Measurements from ENCODE around the gene TF.

Gene TF

GRCh38 chr3:133838916-133839800 lies 93.0 kb downstream of the TF start:
- no peak for DNase-seq (ENCODE audit: low read depth)
- TF ChIP-seq, protein P1, sequence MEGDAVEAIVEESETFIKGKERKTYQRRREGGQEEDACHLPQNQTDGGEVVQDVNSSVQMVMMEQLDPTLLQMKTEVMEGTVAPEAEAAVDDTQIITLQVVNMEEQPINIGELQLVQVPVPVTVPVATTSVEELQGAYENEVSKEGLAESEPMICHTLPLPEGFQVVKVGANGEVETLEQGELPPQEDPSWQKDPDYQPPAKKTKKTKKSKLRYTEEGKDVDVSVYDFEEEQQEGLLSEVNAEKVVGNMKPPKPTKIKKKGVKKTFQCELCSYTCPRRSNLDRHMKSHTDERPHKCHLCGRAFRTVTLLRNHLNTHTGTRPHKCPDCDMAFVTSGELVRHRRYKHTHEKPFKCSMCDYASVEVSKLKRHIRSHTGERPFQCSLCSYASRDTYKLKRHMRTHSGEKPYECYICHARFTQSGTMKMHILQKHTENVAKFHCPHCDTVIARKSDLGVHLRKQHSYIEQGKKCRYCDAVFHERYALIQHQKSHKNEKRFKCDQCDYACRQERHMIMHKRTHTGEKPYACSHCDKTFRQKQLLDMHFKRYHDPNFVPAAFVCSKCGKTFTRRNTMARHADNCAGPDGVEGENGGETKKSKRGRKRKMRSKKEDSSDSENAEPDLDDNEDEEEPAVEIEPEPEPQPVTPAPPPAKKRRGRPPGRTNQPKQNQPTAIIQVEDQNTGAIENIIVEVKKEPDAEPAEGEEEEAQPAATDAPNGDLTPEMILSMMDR (IDR thresholded peaks at IDR 0.05; ENCODE audit: insufficient read depth, low read depth, low read length, missing control alignments): no peak
- no peak overlapping the region for H3K4me3 ChIP-seq (ENCODE audit: low read length)

GRCh38 chr3:133840055-133840737 lies 94.0 kb downstream of the TF start:
- DNase-seq (ENCODE audit: low read depth): no peak
- no peak overlapping the region for H3K4me3 ChIP-seq (ENCODE audit: low read length)
- TF ChIP-seq, protein P1 (IDR thresholded peaks at IDR 0.05; ENCODE audit: insufficient read depth, low read depth, low read length, missing control alignments): no peak

DNA sequence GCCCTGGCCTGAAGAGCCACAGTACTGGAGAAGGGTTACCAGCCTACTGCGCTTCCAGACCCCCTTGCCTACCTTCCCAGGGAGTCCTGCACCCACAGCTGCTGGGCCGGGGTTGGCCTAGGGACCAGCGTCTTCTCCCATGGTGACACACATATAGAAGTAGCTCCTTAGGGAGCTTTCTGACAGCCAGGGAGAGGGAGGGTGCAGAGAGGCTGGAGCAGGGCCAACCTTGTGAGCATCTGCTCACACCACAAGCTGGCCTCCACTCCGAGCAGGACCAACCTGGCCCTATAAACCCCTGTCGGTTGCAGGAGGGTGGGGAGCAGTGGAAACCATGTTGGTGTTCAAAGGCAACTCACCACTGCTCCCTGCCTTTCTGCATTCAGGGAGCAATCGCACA lies 94.6 kb downstream of the TF start:
- TF ChIP-seq, protein P1 (IDR thresholded peaks at IDR 0.05; ENCODE audit: insufficient read depth, low read depth, low read length, missing control alignments): no peak
- DNase-seq (ENCODE audit: low read depth): no peak

DNA sequence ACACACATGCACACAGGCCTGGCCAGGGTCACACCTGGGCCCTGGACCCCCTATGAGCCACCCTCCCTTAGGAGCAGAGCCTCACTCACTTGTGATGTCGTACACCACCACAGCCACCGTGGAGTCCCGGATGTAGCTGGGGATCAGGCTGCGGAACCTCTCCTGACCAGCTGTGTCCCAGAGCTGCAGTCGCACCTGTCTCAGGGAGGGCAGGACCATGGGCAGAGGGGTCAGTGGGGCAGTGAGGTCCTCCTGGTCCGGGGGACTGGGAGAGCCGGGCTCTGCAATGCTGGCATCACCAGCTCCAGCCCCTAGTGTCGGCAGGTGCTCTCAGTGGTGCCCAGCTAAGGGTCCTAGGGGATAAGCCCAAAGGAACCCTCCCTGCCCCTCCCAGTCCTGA lies 95.0 kb downstream of the TF start:
- DNase-seq (ENCODE audit: low read depth): no peak
- TF ChIP-seq, protein P1 (IDR thresholded peaks at IDR 0.05; ENCODE audit: insufficient read depth, low read depth, low read length, missing control alignments): no peak
- no peak overlapping the region for H3K4me3 ChIP-seq (ENCODE audit: low read length)

More for the DNA sequence above, 94.6 kb downstream of the TF start:
- no peak overlapping the region for H3K4me3 ChIP-seq (ENCODE audit: low read length)

DNA sequence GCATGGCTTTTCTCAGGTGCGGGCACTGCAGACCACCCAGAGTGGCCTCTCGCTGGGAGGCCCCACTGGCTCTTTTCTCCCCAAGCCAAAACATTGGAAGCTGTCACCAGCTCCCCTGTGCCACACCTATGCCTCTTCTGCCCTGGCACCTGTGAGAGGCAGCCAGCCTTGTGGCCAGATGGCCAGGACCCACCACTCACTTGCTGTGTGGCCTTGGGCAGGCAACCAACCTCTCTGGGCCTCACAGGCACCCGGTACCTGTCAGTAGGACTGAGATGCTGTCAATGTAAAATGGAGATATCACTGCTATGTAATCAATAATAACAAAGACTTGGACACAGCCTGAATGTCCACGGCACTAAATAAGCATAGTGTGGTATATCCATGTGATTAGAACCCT lies 96.0 kb downstream of the TF start:
- H3K4me3 ChIP-seq (ENCODE audit: low read length): no peak overlapping the region
- no peak for DNase-seq (ENCODE audit: low read depth)
- TF ChIP-seq, protein P1 (IDR thresholded peaks at IDR 0.05; ENCODE audit: insufficient read depth, low read depth, low read length, missing control alignments): no peak

DNA sequence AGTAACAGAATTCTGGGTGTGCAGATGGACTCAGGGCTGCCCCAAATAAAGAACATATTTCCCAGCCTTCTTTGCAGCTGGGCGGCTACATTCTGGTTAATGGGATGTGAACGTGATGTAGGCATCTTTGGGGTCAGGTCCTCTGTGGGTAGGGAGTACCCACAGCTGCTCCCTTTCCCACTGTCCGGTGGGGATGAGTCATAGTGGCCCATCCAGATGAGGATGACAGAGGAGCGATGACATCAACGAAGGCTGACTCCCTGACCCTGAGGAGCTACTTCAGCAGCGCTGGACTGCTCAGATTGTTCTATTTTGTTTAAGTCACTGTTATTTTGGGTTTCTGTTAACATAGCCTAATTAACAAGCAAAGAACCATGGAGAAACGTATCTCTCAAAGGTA lies 97.4 kb downstream of the TF start:
- no peak overlapping the region for H3K4me3 ChIP-seq (ENCODE audit: low read length)
- no peak for DNase-seq (ENCODE audit: low read depth)
- TF ChIP-seq, protein P1 (IDR thresholded peaks at IDR 0.05; ENCODE audit: insufficient read depth, low read depth, low read length, missing control alignments): no peak

All from epithelial cell of esophagus (primary cell).